ENCODE results near the gene IL1RAP. TPM values are rescaled to one million over a fixed set of nuclear protein-coding genes. Genes with fewer than 3 reads are reported as not detected.
"Not testable (repeated sequence)": the region's sequence is repeated elsewhere in the genome, so short reads cannot be mapped to it uniquely, and the experiment has no call there.

The IL1RAP gene
- total RNA-seq, 2 experiments from 2014 or later = 11.0 to 13.7 TPM

DNA sequence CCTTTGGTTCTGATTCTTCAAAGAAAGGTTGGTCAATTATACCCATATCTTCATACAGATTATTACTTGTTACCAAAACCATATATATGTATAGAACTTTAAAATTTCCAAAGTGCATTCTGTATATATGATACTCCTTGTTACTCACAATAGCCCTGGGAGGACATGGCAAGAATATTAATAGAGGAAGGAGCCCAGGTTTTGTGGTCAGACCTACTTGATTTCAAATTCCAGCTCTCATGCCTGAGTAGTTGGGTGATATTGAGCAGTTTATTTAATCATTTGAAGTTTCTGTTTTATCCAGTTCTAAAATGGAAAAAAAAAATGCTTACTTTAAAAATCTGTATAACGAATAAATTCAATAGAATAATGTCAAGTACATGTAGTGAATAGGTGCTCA is 2.5 kb downstream of the IL1RAP start:
- Mint-ChIP-seq H3K27ac (no peak overlapping the region), H3K9me3 (peaks cover 2% of the 10 kb centered on the region), H3K36me3 (ENCODE audit: low read depth) (peaks cover 4% of the 10 kb centered on the region), H3K4me1 (ENCODE audit: low read depth) (peaks cover 30% of the 10 kb centered on the region), H3K27me3 (ENCODE audit: low read depth) (no peaks in the 10 kb centered on the region), H3K4me3 (no peak overlapping the region)
- CTCF ChIA-PET = interaction anchor here (1.7 kb wide), 1 partner anchor 184 kb away, joined by 5 read pairs; no protein-coding TSS in a partner anchor
- intact Hi-C loops (cut with micrococcal nuclease) = loop anchor here (10.0 kb wide), 2 partner anchors 292 to 1212 kb away; no protein-coding TSS in a partner anchor
- no peak for DNase-seq

DNA sequence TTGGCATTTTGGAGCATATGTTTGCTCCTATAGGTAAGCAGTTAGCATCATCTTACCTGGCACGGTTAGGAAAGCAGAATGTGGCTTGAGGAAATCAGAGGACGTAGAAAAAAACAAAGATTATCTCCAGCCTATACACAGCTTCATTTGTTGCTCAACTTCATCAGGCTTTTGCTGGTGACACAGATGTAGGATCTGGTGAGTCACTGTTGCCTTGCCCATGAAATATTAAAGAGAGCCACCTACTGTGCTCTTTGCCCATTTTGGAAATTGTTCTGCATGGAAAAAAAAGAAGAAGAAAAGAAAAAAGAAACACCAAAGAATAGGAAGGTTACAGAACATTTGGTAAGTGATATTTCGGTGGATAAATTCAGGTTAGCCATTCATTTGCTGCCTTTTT is 3.8 kb downstream of the IL1RAP start:
- H3K36me3 Mint-ChIP-seq (ENCODE audit: low read depth) = peaks cover 5% of the 10 kb centered on the region
- intact Hi-C loops (cut with micrococcal nuclease) = loop anchor here (10.0 kb wide), 2 partner anchors 293 to 1213 kb away; no protein-coding TSS in a partner anchor
- peaks cover 2% of the 10 kb centered on the region for H3K9me3 Mint-ChIP-seq
- H3K4me1 Mint-ChIP-seq (ENCODE audit: low read depth) = peaks cover 30% of the 10 kb centered on the region
- no peak for DNase-seq
- H3K4me3 Mint-ChIP-seq = no peak overlapping the region
- CTCF ChIA-PET = interaction anchor here (0.5 kb wide), 1 partner anchor 55 kb away, joined by 5 read pairs; no protein-coding TSS in a partner anchor
- no peak overlapping the region for H3K27ac Mint-ChIP-seq
- H3K27me3 Mint-ChIP-seq (ENCODE audit: low read depth) = no peaks in the 10 kb centered on the region

DNA sequence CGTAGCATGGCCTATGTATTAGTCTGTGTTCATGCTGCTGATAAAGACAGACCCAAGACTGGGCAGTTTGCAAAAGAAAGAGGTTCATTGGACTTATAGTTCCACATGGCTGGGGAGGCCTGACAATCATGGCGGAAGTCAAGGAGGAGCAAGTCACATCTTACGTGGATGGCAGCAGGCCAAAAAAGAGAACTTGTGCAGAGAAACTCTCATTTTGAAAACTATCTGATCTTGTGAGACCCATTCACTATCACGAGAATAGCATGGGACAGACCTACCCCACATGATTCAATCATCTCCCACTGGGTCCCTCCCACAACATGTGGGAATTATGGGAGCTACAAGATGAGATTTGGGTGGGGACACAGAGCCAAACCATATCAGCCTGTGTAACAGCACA is 4.6 kb downstream of the IL1RAP start:
- CTCF ChIA-PET; DNase-seq; H3K36me3 Mint-ChIP-seq (ENCODE audit: low read depth); H3K4me3 Mint-ChIP-seq; H3K27me3 Mint-ChIP-seq (ENCODE audit: low read depth); H3K9me3 Mint-ChIP-seq; H3K27ac Mint-ChIP-seq: not testable (repeated sequence)
- H3K4me1 Mint-ChIP-seq (ENCODE audit: low read depth) = peaks cover 23% of the 10 kb centered on the region
- intact Hi-C loops (cut with micrococcal nuclease) = loop anchor here (10.0 kb wide), 2 partner anchors 294 to 1214 kb away; no protein-coding TSS in a partner anchor

DNA sequence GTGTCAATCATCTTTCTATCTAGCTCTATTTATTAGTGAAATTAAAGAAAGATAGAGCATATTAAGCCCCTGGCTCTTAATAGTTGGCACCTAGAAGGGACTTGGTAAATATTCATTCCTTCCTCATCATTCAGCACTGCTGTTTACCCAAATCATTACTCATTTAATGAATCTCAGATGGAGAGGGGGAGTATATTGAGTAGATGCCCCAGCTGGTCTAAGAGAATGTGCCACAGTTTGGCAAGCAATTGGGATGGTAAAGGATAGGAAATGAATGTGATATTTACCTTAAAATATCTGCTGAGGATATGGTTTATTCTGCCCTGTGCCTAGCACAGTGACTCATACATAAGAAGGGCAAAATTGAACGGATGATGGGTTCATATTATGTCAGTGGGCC is 6.0 kb downstream of the IL1RAP start:
- CTCF ChIA-PET = no interaction called here
- Mint-ChIP-seq H3K27ac (no peak overlapping the region), H3K4me1 (ENCODE audit: low read depth) (peaks cover 23% of the 10 kb centered on the region), H3K36me3 (ENCODE audit: low read depth) (peaks cover 10% of the 10 kb centered on the region), H3K27me3 (ENCODE audit: low read depth) (no peaks in the 10 kb centered on the region), H3K4me3 (no peak overlapping the region), H3K9me3 (peaks cover 2% of the 10 kb centered on the region)
- no peak for DNase-seq
- intact Hi-C loops (cut with micrococcal nuclease) = loop anchor here (10.0 kb wide), 2 partner anchors 295 to 1215 kb away; no protein-coding TSS in a partner anchor

DNA sequence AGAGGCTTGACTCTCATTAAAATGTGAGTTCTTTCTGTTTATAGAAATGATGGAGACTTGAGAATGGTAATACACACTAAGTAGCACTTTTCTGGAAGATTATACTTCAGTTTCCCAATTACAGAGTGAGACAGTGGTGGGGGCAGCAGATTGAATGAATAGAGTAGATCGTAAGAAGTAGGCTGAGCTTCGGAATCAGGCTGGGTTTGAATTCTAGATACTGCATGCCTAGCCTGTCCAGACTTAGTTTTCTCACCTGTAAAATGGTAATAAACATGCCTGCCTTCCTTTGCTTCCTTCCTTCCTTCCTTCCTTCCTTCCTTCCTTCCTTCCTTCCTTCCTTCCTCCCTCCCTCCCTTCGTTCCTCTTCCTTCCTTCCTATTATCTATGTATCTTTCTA is 8.1 kb downstream of the IL1RAP start:
- H3K9me3 Mint-ChIP-seq = peaks cover 2% of the 10 kb centered on the region
- peaks cover 12% of the 10 kb centered on the region for H3K4me1 Mint-ChIP-seq (ENCODE audit: low read depth)
- CTCF ChIA-PET = interaction anchor here (0.7 kb wide), 1 partner anchor 179 kb away, joined by 5 read pairs; no protein-coding TSS in a partner anchor
- no peaks in the 10 kb centered on the region for H3K27me3 Mint-ChIP-seq (ENCODE audit: low read depth)
- H3K27ac Mint-ChIP-seq = no peak overlapping the region
- no peak overlapping the region for H3K4me3 Mint-ChIP-seq
- intact Hi-C loops (cut with micrococcal nuclease) = no loop called here
- H3K36me3 Mint-ChIP-seq (ENCODE audit: low read depth) = peaks cover 10% of the 10 kb centered on the region
- DNase-seq = no peak

DNA sequence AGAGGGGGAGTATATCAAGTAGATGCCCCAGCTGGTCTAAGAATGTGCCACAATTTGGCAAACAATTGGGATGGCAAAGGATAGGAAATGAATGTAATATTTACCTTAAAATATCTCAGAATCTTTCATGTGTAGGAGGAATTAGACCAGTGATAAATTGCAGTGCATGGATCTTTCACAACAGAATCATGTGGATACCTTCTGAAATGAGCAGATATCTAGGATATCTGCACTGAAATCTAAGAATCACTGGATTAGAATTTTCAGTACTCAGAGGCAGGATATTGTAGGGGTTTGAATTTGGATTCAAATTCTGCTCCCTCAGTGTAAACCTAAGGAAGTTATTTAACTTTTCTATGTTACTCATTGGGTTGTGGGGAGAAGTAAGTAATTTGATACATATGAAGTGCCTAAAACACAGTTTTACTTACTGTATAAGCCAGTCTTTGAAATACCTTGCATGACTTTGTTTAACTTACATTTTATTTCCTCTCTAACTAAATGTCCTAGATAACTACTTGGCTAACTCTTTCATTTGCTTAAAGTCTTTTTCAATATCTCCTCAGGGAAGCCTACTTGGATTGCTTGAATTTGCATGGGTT is 8.8 kb downstream of the IL1RAP start:
- Mint-ChIP-seq H3K27me3 (ENCODE audit: low read depth) (no peaks in the 10 kb centered on the region), H3K36me3 (ENCODE audit: low read depth) (peaks cover 10% of the 10 kb centered on the region), H3K4me3 (no peak overlapping the region), H3K9me3 (peaks cover 2% of the 10 kb centered on the region), H3K27ac (no peak overlapping the region), H3K4me1 (ENCODE audit: low read depth) (peaks cover 5% of the 10 kb centered on the region)
- no peak for DNase-seq
- intact Hi-C loops (cut with micrococcal nuclease) = no loop called here
- CTCF ChIA-PET = interaction anchor here (0.7 kb wide), 1 partner anchor 178 kb away, joined by 5 read pairs; no protein-coding TSS in a partner anchor

DNA sequence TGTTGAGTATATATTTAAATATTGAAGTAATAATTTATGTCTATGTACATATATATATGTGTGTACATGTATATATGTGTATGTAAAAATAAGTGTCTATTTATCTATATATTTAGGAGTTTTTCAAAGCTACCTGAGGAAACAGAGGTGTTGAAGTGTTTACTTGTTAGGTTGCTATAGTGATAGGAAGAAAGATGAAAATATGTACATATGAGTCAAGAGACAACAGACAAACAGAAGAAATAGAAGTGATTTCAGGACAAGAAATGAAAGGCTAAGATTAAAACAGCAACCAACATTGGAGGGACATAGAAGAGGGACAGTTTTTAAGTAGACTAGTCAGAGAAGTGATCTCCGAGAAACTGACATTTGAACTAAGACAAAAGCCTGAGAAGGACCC is 11.1 kb downstream of the IL1RAP start:
- H3K4me1 Mint-ChIP-seq (ENCODE audit: low read depth) = peaks cover 6% of the 10 kb centered on the region
- intact Hi-C loops (cut with micrococcal nuclease) = no loop called here
- H3K4me3 Mint-ChIP-seq = no peak overlapping the region
- H3K27me3 Mint-ChIP-seq (ENCODE audit: low read depth) = no peaks in the 10 kb centered on the region
- no peak overlapping the region for H3K27ac Mint-ChIP-seq
- no peak for DNase-seq
- no peaks in the 10 kb centered on the region for H3K9me3 Mint-ChIP-seq
- peaks cover 15% of the 10 kb centered on the region for H3K36me3 Mint-ChIP-seq (ENCODE audit: low read depth)
- CTCF ChIA-PET = no interaction called here

DNA sequence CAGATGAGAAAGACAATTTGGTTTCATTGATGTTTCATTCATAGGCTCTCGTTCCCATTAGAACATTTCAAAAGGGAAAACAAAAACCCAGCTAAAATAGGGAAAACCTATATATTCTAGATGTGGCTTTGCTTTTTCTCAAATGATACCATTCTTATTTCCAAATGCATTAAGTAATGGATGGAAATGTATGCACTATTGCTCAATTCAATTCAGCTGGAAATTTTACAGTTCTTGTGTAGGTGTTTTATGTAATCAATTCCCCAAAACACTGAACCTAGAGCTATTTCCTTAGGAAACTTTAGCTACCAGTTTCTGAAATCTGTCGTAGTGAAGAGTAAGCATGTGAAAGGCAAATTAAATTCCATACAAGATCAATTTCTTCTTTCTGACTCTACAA is 11.7 kb downstream of the IL1RAP start:
- no peaks in the 10 kb centered on the region for H3K27me3 Mint-ChIP-seq (ENCODE audit: low read depth)
- peaks cover 6% of the 10 kb centered on the region for H3K4me1 Mint-ChIP-seq (ENCODE audit: low read depth)
- no peaks in the 10 kb centered on the region for H3K9me3 Mint-ChIP-seq
- peaks cover 15% of the 10 kb centered on the region for H3K36me3 Mint-ChIP-seq (ENCODE audit: low read depth)
- DNase-seq = no peak
- H3K4me3 Mint-ChIP-seq = no peak overlapping the region
- CTCF ChIA-PET = interaction anchor here (0.6 to 0.7 kb wide), 2 partner anchors 12 to 172 kb away, joined by 3 read pairs; partner anchors contain the start of gene IL1RAP
- no peak overlapping the region for H3K27ac Mint-ChIP-seq
- intact Hi-C loops (cut with micrococcal nuclease) = no loop called here

DNA sequence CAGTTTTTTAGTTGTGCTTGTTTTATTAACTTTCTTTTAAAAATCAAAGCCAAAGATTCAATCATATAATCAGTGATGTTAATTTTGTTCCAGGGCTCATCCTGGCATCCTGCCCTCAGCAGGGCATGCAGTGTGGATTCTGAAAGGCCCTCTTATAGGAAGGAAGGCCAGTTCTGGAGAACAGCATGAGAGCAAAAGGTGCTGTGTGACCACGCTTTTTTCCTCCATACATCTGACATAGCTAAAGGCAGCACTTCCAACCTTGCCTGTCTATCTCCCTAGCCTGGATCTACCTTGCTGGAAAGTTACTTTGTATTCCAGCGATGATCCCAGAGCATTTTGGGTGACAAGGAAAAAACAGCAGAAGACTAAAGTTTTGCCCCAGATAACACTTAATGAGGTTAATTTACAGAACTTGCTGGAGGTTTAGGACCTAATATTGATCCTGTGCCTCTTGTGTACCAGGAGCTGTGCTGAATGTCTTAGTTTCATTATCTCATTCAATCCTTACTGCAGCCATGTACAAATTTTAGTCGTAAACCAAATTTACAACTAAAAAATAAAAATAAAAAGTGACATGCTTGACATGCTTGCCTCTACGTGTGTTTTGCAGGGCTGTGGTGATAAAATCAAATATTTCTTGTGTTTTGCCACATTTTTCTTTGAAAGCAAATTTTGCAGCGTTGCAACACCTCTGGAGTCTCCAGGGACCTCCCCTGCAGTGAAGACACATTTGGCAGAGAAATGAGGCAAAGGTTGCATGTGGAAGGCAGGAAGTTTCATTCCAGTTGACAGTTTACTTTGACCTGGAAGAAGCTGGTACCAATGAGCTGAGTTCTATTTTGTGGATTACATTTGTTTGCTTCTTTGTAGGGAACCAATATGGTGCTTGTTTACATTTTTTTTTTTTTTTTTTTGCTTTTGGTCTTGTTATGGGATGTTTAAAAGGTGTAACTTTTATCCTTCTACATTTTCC is 13.2 kb downstream of the IL1RAP start:
- Mint-ChIP-seq H3K27me3 (ENCODE audit: low read depth) (no peaks in the 10 kb centered on the region), H3K4me3 (no peak overlapping the region), H3K4me1 (ENCODE audit: low read depth) (peaks cover 6% of the 10 kb centered on the region), H3K9me3 (no peaks in the 10 kb centered on the region), H3K36me3 (ENCODE audit: low read depth) (peaks cover 15% of the 10 kb centered on the region), H3K27ac (no peak overlapping the region)
- CTCF ChIA-PET = no interaction called here
- DNase-seq = no peak
- intact Hi-C loops (cut with micrococcal nuclease) = no loop called here

DNA sequence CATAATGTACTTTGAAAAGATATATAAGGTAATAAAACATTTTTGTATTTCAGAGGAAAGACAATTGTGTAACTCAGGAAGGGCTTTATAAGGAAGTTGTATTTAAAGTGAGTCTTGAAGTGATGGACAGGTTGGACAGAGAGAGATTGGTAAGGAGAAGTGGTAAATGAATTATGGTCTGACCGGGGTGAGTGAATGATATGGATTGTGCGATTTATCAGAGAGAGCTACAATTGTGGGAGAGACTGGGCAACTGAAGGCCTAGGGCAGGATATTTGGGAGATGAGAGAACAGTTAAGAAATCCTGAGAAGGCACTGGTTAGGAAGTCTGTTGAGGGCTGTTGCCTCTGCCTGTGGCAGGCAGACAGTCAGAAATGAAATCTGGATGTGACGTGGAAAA is 14.8 kb downstream of the IL1RAP start:
- CTCF ChIA-PET = no interaction called here
- no peak overlapping the region for H3K4me3 Mint-ChIP-seq

DNA sequence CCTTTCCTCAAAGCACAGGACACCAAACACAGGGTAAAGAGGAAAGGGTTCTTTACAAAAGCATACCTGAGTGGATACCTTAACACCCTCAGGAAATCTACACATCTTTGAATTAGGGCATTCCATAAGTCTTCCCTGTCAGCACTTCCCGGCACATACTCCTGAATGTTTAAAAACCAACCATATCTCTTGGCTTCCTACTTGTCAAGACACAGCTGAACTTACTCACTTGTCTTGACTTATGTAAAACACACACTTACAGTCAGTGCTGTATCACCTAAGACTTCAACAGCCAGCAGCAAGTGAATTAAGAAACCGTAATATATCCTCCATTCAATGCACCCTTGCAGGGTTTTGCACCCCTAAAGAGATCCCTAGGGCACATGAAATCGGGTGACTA is 17.5 kb downstream of the IL1RAP start:
- DNase-seq = no peak
- Mint-ChIP-seq H3K4me3 (no peak overlapping the region), H3K36me3 (ENCODE audit: low read depth) (peaks cover 12% of the 10 kb centered on the region), H3K27ac (no peak overlapping the region), H3K27me3 (ENCODE audit: low read depth) (no peaks in the 10 kb centered on the region), H3K9me3 (no peaks in the 10 kb centered on the region), H3K4me1 (ENCODE audit: low read depth) (peaks cover 7% of the 10 kb centered on the region)
- intact Hi-C loops (cut with micrococcal nuclease) = no loop called here
- CTCF ChIA-PET = no interaction called here

More for the DNA sequence above, 14.8 kb downstream of the IL1RAP start:
- no peaks in the 10 kb centered on the region for H3K9me3 Mint-ChIP-seq
- peaks cover 8% of the 10 kb centered on the region for H3K4me1 Mint-ChIP-seq (ENCODE audit: low read depth)
- intact Hi-C loops (cut with micrococcal nuclease) = no loop called here
- H3K27me3 Mint-ChIP-seq (ENCODE audit: low read depth) = no peaks in the 10 kb centered on the region
- H3K36me3 Mint-ChIP-seq (ENCODE audit: low read depth) = peaks cover 11% of the 10 kb centered on the region
- H3K27ac Mint-ChIP-seq = no peak overlapping the region
- DNase-seq = no peak

DNA sequence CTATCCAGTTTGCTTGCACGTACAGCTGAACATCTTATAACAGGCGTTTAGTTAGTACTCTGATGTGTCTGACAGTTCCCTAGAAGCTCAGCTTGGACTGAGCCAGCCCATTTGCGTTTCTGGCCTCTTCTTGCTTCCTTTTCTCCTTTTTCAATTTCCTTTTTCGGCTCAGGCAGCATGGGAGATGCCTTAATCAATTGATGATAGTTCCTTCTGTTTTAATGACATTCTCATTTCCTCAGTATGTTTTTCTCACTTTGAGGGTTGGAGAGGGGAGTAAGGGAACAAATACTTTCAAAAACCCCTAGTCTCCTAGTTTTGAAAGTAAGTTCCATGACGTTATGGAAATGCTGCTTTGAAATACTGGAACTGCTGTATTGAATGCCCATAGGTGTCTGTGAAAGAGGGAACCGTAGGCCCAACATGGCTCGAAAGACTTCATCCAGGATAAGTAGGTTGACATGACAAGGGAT is 18.9 kb downstream of the IL1RAP start:
- CTCF ChIA-PET = no interaction called here
- H3K27ac Mint-ChIP-seq = no peak overlapping the region
- intact Hi-C loops (cut with micrococcal nuclease) = no loop called here
- no peaks in the 10 kb centered on the region for H3K9me3 Mint-ChIP-seq
- H3K36me3 Mint-ChIP-seq (ENCODE audit: low read depth) = peaks cover 12% of the 10 kb centered on the region
- peaks cover 11% of the 10 kb centered on the region for H3K4me1 Mint-ChIP-seq (ENCODE audit: low read depth)
- DNase-seq = no peak
- H3K27me3 Mint-ChIP-seq (ENCODE audit: low read depth) = no peaks in the 10 kb centered on the region
- no peak overlapping the region for H3K4me3 Mint-ChIP-seq

Data from activated naive CD4-positive, alpha-beta T cell treated with anti-CD3 and anti-CD28 coated beads for 36 hours (primary cell).